GM12878 (cell line): ENCODE results near the gene GH2. TPM values are rescaled to one million over a fixed set of nuclear protein-coding genes. Genes with fewer than 3 reads are reported as not detected.

ENCODE experiments used
- ATAC-seq: fragments of 200-7000 bp; cut with Tn5 transposase; 3 replicates; pipeline ENCODE4 v1.9.1; 2020; ENCODE audit warnings: mild to moderate bottlenecking, moderate library complexity
- BruUV-seq: library from RNA; stranded (reverse); fragments of 400-500 nt; replicated peaks from 2 replicates; lab custom pipeline; 2021; lab: Mats Ljungman, UMichigan
- CTCF ChIA-PET: fragments of 300-600 bp; sonication (Branson Sonifier 250); formaldehyde crosslinking; extraction: SDS; loops from one replicate; lab custom pipeline; 2021; ENCODE audit warnings: inconsistent platforms; lab: Yijun Ruan, JAX
- POLR2A ChIA-PET: fragments of 350-600 bp; formaldehyde crosslinking; extraction: SDS; loops from one replicate; lab custom pipeline; 2021; ENCODE audit warnings: inconsistent platforms; lab: Charles Lee
- RAD21 ChIA-PET: fragments of 300-600 bp; sonication (Branson Sonifier 250); formaldehyde crosslinking; loops from one replicate; lab custom pipeline; 2023; ENCODE audit warnings: antibody characterized with exemption; ENCODE audit not compliant: unreplicated experiment; lab: Charles Lee
- SMC1A ChIA-PET: fragments of 300-600 bp; sonication (Branson Sonifier 250); formaldehyde crosslinking; loops from one replicate; lab custom pipeline; 2023; ENCODE audit not compliant: unreplicated experiment, uncharacterized antibody; lab: Charles Lee
- DNase-seq: peaks from one replicate; pipeline ENCODE4 v3.0.0-alpha.2; 2011; ENCODE audit warnings: low read depth, low spot score
- FAIRE-seq: peaks from 3 replicates; lab custom pipeline; 2011; peaks lifted over from hg19 to GRCh38; lab: Jason Lieb, UNC
- H2AFZ ChIP-seq: 2 replicates; pipeline ENCODE4 v1.6.0; 2011; ENCODE audit warnings: low read depth, low read length, control low read depth; ENCODE audit not compliant: control insufficient read depth
- H3K27ac ChIP-seq: 2 replicates; pipeline ENCODE4 v1.5.1; 2011; ENCODE audit warnings: control low read depth; ENCODE audit not compliant: control insufficient read depth, insufficient read depth
- H3K27me3 ChIP-seq, 2 experiments: replicated peaks in 1 of 2; 2 replicates each; pipeline versions ENCODE4 v1.6.0 to v1.6.1; 2011; ENCODE audit warnings: low read length in 1 of 2; ENCODE audit not compliant: control insufficient read depth in 2 of 2, insufficient read depth in 2 of 2
- H3K36me3 ChIP-seq, 2 experiments: 2 replicates each; pipeline ENCODE4 v1.5.1; 2011; ENCODE audit warnings: low read length in 1 of 2; ENCODE audit not compliant: control insufficient read depth in 2 of 2, insufficient read depth in 2 of 2
- H3K4me1 ChIP-seq: 2 replicates; pipeline ENCODE4 v1.6.1; 2011; ENCODE audit warnings: mild to moderate bottlenecking, low read length, moderate library complexity, mixed read lengths; ENCODE audit not compliant: control insufficient read depth, insufficient read depth
- H3K4me2 ChIP-seq: 2 replicates; pipeline ENCODE4 v1.6.0; 2011; ENCODE audit warnings: control low read depth; ENCODE audit not compliant: control insufficient read depth, insufficient read depth
- H3K4me3 ChIP-seq: fragments of 200-600 bp; sonication (generic); 2 replicates; pipeline ENCODE4 v1.5.1; 2016
- H3K79me2 ChIP-seq: 2 replicates; pipeline ENCODE4 v1.6.0; 2011; ENCODE audit warnings: low read length; ENCODE audit not compliant: control insufficient read depth, insufficient read depth
- H3K9ac ChIP-seq: 2 replicates; pipeline ENCODE4 v1.8.0; 2011; ENCODE audit warnings: low read length, control low read depth, mixed read lengths; ENCODE audit not compliant: control insufficient read depth, insufficient read depth
- H3K9me3 ChIP-seq: replicated peaks from 3 replicates; pipeline ENCODE4 v1.5.1; 2011; ENCODE audit warnings: mild to moderate bottlenecking, low read length; ENCODE audit not compliant: control insufficient read depth, insufficient read depth
- H4K20me1 ChIP-seq: 2 replicates; pipeline ENCODE4 v1.6.0; 2011; ENCODE audit not compliant: control insufficient read depth, insufficient read depth
- EGR1 ChIP-seq, 2 experiments: IDR thresholded peaks; 1 replicate in 1 of 2; 2 replicates in 1 of 2; pipeline ENCODE4 v1.6.1; 2011 to 2012; ENCODE audit warnings: low read depth in 2 of 2, low read length in 2 of 2, borderline replicate concordance in 1 of 2, mild to moderate bottlenecking in 1 of 2, moderate library complexity in 1 of 2
- HDGF ChIP-seq: fragments of 450-650 bp; IDR thresholded peaks from 2 replicates; pipeline ENCODE4 v1.6.1; 2016; ENCODE audit warnings: antibody characterized with exemption
- IKZF1 ChIP-seq: fragments of 450-650 bp; conservative IDR thresholded peaks from 2 replicates; pipeline ENCODE4 v1.6.1; 2017; ENCODE audit warnings: antibody characterized with exemption, mild to moderate bottlenecking
- MTA3 ChIP-seq: IDR thresholded peaks from 2 replicates; pipeline ENCODE4 v1.6.1; 2012; ENCODE audit warnings: low read length, inconsistent platforms, borderline replicate concordance
- POLR2AphosphoS2 ChIP-seq: IDR thresholded peaks from 2 replicates; pipeline ENCODE4 v1.6.1; 2011; ENCODE audit warnings: low read depth, mild to moderate bottlenecking, low read length, improper control_type of control experiment, moderate library complexity
- SMAD1 ChIP-seq: fragments of 450-650 bp; IDR thresholded peaks from 2 replicates; pipeline ENCODE4 v1.6.1; 2018; ENCODE audit warnings: mild to moderate bottlenecking, low read depth; ENCODE audit not compliant: partially characterized antibody
- SMAD5 ChIP-seq: IDR thresholded peaks from 2 replicates; pipeline ENCODE4 v1.6.1; 2016; ENCODE audit warnings: antibody characterized with exemption, low read depth
- SMC3 ChIP-seq: IDR thresholded peaks from 2 replicates; pipeline ENCODE4 v1.6.1; 2011; ENCODE audit warnings: low read length, improper control_type of control experiment, borderline replicate concordance
- SPI1 ChIP-seq: IDR thresholded peaks from 2 replicates; pipeline ENCODE4 v1.6.1; 2011; ENCODE audit warnings: low read depth, mild to moderate bottlenecking, low read length, moderate library complexity, borderline replicate concordance; ENCODE audit not compliant: insufficient read depth
- WGBS: methylation state at CpG from one replicate; pipeline ENCODE4 v1.1.6; 2016; ENCODE audit warnings: low lambda C conversion rate; ENCODE audit not compliant: insufficient replicate concordance, insufficient coverage; ENCODE audit errors: missing lambda C conversion rate; 5-methylcytosine and 5-hydroxymethylcytosine counted together
- in situ Hi-C: fragments of 300-500 bp; cut with MboI; formaldehyde crosslinking; loops from 9 replicates; pipeline ENCODE4 v1.14.3; 2018; ENCODE audit warnings: mixed read lengths
- intact Hi-C: fragments of 100-400 bp; cut with micrococcal nuclease; formaldehyde crosslinking; loops from one replicate; pipeline ENCODE4 v1.14.2; 2022; ENCODE audit not compliant: unreplicated experiment
- polyA plus RNA-seq, 11 experiments: library from polyadenylated mRNA; depleted of rRNA in 4 of 11; unstranded in 6 of 11; stranded (reverse) in 5 of 11; fragments of >200 nt; fragmentation: Nextera tagmentation in 4 of 11; fragmentation: Illumina TruSeq in 1 of 11; extraction: Ambion mirVana in 4 of 11; extraction: Trizol in 1 of 11; gene quantifications; 1 replicate in 1 of 11; 2 replicates in 10 of 11; pipeline versions ENCODE4 v1.2.1 to v1.2.3, GENCODE V29; 2011 to 2016; ENCODE audit warnings: inconsistent platforms in 2 of 11, missing spikeins in 2 of 11, low read depth in 1 of 11
- total RNA-seq, 4 experiments: library from RNA; depleted of rRNA in 3 of 4; stranded (reverse); fragments of >200 nt in 3 of 4; fragmentation: Illumina TruSeq in 1 of 4; extraction: Trizol in 1 of 4; gene quantifications; 2 replicates each; pipeline versions ENCODE4 v1.2.1 to v1.2.3, GENCODE V29; 2013 to 2021
- TF ChIP-seq, protein P1 (sequence below): fragments of 450-650 bp; IDR thresholded peaks from 2 replicates; pipeline ENCODE4 v1.6.1; 2018; ENCODE audit warnings: borderline replicate concordance, mild to moderate bottlenecking; ENCODE audit not compliant: partially characterized antibody
- TF ChIP-seq, protein P2 (sequence below): fragments of 450-650 bp; formaldehyde crosslinking; IDR thresholded peaks from 2 replicates; pipeline ENCODE4 v1.4.0; 2022; ENCODE audit warnings: mild to moderate bottlenecking, moderate library complexity
- TF ChIP-seq, protein P3 (sequence below): fragments of 450-650 bp; conservative IDR thresholded peaks from 2 replicates; pipeline ENCODE4 v1.6.1; 2017; ENCODE audit warnings: mild to moderate bottlenecking, moderate library complexity

Gene GH2
- total and polyA plus RNA-seq, 10 of the 15 experiments (the other 5 are each of a cell fraction or from before 2014, with no cell fraction given), result not detected

DNA sequence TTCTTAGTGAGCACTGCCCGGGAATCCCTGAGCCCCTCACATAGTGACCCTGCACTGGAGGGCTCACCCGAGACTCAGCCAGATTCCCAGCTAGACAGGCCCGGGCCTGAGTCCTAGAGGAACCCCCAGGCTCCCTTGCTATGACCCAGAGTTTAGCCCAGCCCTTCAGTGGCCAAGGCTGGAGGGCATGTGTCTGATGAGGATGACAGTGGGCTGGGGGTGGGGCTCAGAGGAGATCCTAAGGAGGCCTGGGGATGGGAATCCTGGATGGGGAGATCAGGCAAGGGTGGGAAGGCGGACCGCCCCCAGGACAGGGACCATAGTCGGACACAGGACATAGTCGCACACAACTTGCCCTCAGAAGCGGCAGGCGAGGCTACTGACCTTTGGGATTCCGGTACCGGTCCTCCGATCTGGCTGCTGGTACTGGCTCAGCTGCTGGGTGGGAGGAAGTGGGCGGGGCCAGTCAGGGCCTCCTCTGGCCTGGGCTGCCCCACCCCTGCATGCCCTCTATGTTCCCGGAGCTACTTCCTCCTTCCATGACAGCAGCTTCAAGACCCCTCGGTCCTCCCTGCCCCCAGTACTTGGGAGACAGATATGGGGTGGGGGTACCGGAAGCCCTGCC, 49.3 kb upstream of the GH2 start:
- in situ Hi-C loops, result no loop called here
- FAIRE-seq, result peak; percentile 76

More for the DNA sequence above, 49.3 kb upstream of the GH2 start:
- DNase-seq, result no peak
- ChIA-PET RAD21 (interaction anchor here (0.6 to 9.0 kb wide), 13 partner anchors 11 to 332 kb away, joined by 3 to 130 read pairs (median 4); partner anchors contain the start of genes GH1, ICAM2 and TEX2), SMC1A (interaction anchor here (0.6 to 9.0 kb wide), 7 partner anchors 11 to 203 kb away, joined by 3 to 111 read pairs (median 6); partner anchors contain the start of genes GH1 and ICAM2), POLR2A (interaction anchor here (0.6 to 5.9 kb wide), 10 partner anchors 9 to 239 kb away, joined by 3 to 68 read pairs (median 6); partner anchors contain the start of genes ERN1 and ICAM2), CTCF (interaction anchor here (0.5 to 8.7 kb wide), 13 partner anchors 9 to 215 kb away, joined by 3 to 153 read pairs (median 4); partner anchors contain the start of genes GH1 and ICAM2)
- peak overlapping the region; percentile 98 for H3K4me3 ChIP-seq
- H3K4me1 ChIP-seq, result peaks cover 47% of the 10 kb centered on the region
- H3K9ac ChIP-seq, result peak overlapping the region; percentile 86
- peaks cover 7 to 11% of the 10 kb centered on the region in 2 experiments; a peak in 2 of 4 replicates for H3K36me3 ChIP-seq
- H4K20me1 ChIP-seq, result no peaks in the 10 kb centered on the region
- H3K27ac ChIP-seq, result peak overlapping the region; percentile 89
- intact Hi-C loops, result no loop called here
- BruUV-seq, result no TSS peak
- H3K9me3 ChIP-seq, result no peaks in the 10 kb centered on the region
- no peaks in the 10 kb centered on the region for H3K27me3 ChIP-seq
- WGBS, result 4% methylated on average over 16 of the region's 16 CpGs
- peak; percentile 78 for TF ChIP-seq SPI1
- TF ChIP-seq HDGF, result no peak
- TF ChIP-seq SMC3, result no peak
- no peak for TF ChIP-seq MTA3
- TF ChIP-seq, protein P1, sequence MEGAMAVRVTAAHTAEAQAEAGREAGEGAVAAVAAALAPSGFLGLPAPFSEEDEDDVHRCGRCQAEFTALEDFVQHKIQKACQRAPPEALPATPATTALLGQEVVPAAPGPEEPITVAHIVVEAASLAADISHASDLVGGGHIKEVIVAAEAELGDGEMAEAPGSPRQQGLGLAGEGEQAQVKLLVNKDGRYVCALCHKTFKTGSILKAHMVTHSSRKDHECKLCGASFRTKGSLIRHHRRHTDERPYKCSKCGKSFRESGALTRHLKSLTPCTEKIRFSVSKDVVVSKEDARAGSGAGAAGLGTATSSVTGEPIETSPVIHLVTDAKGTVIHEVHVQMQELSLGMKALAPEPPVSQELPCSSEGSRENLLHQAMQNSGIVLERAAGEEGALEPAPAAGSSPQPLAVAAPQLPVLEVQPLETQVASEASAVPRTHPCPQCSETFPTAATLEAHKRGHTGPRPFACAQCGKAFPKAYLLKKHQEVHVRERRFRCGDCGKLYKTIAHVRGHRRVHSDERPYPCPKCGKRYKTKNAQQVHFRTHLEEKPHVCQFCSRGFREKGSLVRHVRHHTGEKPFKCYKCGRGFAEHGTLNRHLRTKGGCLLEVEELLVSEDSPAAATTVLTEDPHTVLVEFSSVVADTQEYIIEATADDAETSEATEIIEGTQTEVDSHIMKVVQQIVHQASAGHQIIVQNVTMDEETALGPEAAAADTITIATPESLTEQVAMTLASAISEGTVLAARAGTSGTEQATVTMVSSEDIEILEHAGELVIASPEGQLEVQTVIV, result no peak
- TF ChIP-seq SMAD1, result no peak
- TF ChIP-seq, protein P2, sequence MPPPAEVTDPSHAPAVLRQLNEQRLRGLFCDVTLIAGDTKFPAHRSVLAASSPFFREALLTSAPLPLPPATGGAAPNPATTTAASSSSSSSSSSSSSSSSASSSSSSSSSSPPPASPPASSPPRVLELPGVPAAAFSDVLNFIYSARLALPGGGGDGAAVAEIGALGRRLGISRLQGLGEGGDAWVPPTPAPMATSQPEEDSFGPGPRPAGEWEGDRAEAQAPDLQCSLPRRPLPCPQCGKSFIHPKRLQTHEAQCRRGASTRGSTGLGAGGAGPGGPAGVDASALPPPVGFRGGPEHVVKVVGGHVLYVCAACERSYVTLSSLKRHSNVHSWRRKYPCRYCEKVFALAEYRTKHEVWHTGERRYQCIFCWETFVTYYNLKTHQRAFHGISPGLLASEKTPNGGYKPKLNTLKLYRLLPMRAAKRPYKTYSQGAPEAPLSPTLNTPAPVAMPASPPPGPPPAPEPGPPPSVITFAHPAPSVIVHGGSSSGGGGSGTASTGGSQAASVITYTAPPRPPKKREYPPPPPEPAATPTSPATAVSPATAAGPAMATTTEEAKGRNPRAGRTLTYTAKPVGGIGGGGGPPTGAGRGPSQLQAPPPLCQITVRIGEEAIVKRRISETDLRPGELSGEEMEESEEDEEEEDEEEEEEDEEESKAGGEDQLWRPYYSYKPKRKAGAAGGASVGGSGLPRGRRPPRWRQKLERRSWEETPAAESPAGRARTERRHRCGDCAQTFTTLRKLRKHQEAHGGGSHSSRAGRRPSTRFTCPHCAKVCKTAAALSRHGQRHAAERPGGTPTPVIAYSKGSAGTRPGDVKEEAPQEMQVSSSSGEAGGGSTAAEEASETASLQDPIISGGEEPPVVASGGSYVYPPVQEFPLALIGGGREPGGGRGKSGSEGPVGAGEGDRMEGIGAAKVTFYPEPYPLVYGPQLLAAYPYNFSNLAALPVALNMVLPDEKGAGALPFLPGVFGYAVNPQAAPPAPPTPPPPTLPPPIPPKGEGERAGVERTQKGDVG (CRISPR knock-in tag), result no peak
- TF ChIP-seq IKZF1, result no peak; the same call in 1 of the 2 replicates
- no peak for TF ChIP-seq POLR2AphosphoS2
- TF ChIP-seq, protein P3, sequence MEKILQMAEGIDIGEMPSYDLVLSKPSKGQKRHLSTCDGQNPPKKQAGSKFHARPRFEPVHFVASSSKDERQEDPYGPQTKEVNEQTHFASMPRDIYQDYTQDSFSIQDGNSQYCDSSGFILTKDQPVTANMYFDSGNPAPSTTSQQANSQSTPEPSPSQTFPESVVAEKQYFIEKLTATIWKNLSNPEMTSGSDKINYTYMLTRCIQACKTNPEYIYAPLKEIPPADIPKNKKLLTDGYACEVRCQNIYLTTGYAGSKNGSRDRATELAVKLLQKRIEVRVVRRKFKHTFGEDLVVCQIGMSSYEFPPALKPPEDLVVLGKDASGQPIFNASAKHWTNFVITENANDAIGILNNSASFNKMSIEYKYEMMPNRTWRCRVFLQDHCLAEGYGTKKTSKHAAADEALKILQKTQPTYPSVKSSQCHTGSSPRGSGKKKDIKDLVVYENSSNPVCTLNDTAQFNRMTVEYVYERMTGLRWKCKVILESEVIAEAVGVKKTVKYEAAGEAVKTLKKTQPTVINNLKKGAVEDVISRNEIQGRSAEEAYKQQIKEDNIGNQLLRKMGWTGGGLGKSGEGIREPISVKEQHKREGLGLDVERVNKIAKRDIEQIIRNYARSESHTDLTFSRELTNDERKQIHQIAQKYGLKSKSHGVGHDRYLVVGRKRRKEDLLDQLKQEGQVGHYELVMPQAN, result peak; percentile 63; the same call in 1 of the 2 replicates
- no peak for TF ChIP-seq SMAD5
- TF ChIP-seq EGR1 (IDR thresholded peaks at IDR 0.05; ENCODE audit: borderline replicate concordance in 1 of 2, low read depth in 2 of 2, low read length in 2 of 2), result peak in 1 of 2 experiments; percentile 39; a peak in 1 of 3 replicates
- peak; percentile 80 for ATAC-seq
- H3K4me2 ChIP-seq, result peak overlapping the region; percentile 98
- peaks cover 32% of the 10 kb centered on the region for H3K79me2 ChIP-seq
- no peak overlapping the region; the same call in 1 of the 2 replicates for H2AFZ ChIP-seq
